SK-N-DZ (cell line): ENCODE results near the gene PPP1R14C.

ENCODE experiments used
- DNase-seq: peaks from one replicate; pipeline ENCODE4 v3.0.0-alpha.2; 2015; ENCODE audit warnings: low spot score
- small RNA-seq, 2 experiments: library from RNA; depleted of rRNA; stranded (forward); fragments of <200 nt; gene quantifications; one replicate each; pipeline ENCODE3, GENCODE V24; 2014

The PPP1R14C gene

DNA sequence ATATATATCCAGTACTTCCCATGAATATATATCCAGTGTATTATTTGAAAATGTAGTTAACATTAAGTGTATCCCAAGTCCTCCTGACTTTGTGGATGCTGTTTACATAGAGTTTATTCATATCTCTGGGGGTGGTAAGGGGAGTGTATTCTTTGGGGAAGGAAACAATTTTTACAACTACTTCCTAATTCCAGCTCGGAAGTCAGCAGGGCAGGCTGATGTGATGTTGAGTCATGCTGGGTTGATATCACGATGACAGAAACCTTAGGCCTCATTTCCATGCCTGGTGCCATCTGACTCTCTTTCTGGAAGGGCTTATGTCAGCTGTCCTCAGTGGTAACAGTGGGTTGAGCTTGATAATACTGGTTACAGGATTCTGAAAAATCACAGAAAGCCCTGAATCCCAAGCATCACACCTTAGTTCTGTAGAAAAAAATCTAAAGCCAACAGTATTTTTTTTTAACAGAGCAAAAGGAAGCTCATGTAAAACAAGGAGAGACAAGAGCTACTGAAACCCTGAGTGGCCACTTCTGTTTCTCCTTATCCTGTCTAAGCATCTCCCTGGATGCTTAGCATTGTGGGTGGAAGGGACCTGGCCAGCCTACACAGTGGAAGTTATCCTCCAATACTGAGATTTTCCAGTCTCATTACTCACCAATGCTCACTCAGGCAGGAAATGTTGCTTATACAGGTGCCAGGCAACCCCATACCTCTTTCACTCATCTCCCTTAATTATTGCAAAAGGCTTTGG, 150.8 kb downstream of the PPP1R14C start:
- no peak for DNase-seq

DNA sequence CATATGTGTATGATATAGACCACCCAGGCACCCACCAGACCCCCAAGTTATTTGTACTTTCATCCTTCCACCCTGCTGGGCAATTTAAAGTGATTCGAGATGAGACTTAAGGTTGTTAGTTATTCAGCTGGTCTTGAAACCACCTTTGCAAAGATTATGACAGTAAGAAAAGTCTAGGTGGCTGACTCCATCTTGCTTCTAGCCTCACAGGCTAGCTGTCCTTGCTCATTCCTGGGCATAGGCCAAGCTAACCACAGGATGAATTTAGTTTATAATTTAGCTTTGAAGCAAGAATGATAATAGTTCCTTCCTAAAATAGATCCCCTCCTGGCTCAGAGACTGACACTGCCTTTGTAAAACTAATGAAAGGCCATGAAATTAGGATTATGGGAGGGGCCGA, 154.0 kb downstream of the PPP1R14C start:
- no peak for DNase-seq

DNA sequence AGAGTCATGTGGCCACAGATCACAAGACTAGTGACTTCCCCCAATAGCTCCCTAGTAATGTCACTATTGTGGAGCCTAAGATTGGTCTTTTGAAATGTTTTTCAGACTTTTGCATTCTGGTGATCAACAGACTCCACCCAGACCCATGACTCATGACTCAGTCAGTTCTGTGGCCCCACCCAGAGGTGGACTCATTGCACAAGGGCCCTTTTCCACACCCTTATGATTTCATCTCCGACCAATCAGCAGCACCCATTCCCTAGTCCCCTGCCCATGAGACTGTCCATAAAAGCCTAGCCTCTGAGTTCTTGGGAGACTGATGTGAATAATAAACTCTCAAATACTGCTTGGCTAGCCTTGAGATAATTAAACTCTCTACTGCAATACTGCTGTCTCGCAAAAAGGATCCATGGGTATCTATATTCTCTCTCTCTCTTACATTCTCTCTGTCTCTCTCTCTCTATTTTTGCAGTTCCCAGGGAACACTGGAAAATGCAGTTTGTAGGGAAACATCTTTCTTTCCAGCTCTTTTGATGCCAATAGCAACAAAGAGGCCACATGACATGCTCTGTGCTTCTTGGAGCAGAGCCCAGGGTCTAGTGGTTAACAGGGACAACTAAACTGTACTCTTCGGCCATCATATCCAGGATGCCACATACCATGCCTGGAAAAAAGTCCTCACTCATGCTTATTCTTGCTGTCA, 154.6 kb downstream of the PPP1R14C start:
- DNase-seq, result no peak

DNA sequence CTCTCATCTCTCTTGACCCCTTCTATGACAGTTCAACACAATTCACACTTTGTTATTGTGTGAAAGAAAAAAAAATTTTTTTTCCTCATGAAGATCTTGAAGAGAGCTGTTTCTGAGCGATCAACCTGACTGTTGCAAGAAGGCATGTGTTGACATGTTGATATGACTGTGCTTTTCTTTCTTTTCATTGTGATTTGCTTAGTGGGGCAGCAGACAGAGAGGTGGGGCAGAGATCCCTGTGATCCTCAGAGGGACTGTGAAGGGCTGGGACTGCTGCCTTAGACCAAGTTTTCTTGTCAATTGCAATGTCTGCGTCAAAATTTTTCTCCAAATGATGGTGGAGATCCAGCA, 155.2 kb downstream of the PPP1R14C start:
- no peak for DNase-seq

DNA sequence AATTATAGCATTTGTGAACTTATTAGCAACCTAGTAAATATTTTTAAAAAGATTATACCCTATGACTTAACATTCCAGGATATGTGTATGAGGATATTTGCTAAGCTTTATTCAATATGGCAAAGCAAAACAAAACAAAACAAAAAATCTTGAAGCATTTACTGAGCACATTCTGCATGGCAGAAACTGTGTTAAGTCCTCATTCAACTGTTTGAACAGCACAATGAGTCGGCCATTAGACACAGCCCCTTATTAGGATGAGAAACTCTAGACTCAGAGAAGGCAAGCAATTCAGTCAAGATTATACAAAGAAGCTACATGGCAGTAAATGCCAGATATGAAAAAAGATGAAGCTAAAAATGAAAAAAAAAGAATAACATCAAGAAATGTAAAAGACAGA, 155.8 kb downstream of the PPP1R14C start:
- no peak for DNase-seq

Small RNA genes within 50 kb of the gene (small RNA-seq; reads per million reads assigned to genes)
- gene RF01210, result 0 to 0.08 reads per million in 2 experiments
